PC-9 (cell line): Measurements from ENCODE around the gene MCUR1. TPM values are rescaled to one million over a fixed set of nuclear protein-coding genes. Genes with fewer than 3 reads are reported as not detected.

Experiments
- BruUV-seq: library from RNA; stranded (reverse); fragments of 400-500 nt; replicated peaks from 2 replicates; lab custom pipeline; 2021; lab: Mats Ljungman, UMichigan
- CTCF ChIA-PET: fragments of 300-600 bp; sonication (Branson Sonifier 250); formaldehyde crosslinking; loops from one replicate; lab custom pipeline; 2022; ENCODE audit warnings: antibody characterized with exemption; lab: Charles Lee
- POLR2A ChIA-PET: fragments of 300-600 bp; sonication (Branson Sonifier 250); formaldehyde crosslinking; loops from one replicate; lab custom pipeline; 2022; ENCODE audit warnings: antibody characterized with exemption; ENCODE audit not compliant: unreplicated experiment; lab: Charles Lee
- DNase-seq, 2 experiments: peaks; one replicate each; pipeline versions ENCODE4 v3.0.0 to v3.0.0-alpha.2; 2015 to 2022; ENCODE audit warnings: mixed read lengths in 1 of 2
- H2AFZ ChIP-seq: fragments of 200-600 bp; sonication (generic); 2 replicates; pipeline ENCODE4 v1.8.1; 2017; ENCODE audit warnings: antibody characterized with exemption
- H3F3A ChIP-seq: fragments of 200-600 bp; sonication (generic); 2 replicates; pipeline ENCODE4 v1.8.1; 2017; ENCODE audit warnings: antibody characterized with exemption, mild to moderate bottlenecking, low read depth; ENCODE audit not compliant: insufficient read depth
- H3K27ac ChIP-seq: fragments of 200-600 bp; sonication (generic); 2 replicates; pipeline ENCODE4 v1.6.1; 2016; ENCODE audit warnings: mixed run types
- H3K27me3 ChIP-seq: fragments of 200-600 bp; sonication (generic); 2 replicates; pipeline ENCODE4 v1.6.1; 2016; ENCODE audit warnings: low read depth, mixed run types; ENCODE audit not compliant: insufficient read depth
- H3K36me3 ChIP-seq: fragments of 200-600 bp; sonication (generic); 2 replicates; pipeline ENCODE4 v1.6.1; 2016; ENCODE audit warnings: low read depth, mixed run types
- H3K4me1 ChIP-seq: fragments of 200-600 bp; sonication (generic); replicated peaks from 2 replicates; pipeline ENCODE4 v1.6.1; 2016; ENCODE audit warnings: mixed run types; ENCODE audit not compliant: insufficient read depth
- H3K4me2 ChIP-seq: fragments of 200-600 bp; sonication (generic); 2 replicates; pipeline ENCODE4 v1.6.1; 2017; ENCODE audit warnings: mixed run types
- H3K4me3 ChIP-seq: fragments of 200-600 bp; sonication (generic); 2 replicates; pipeline ENCODE4 v1.6.1; 2016; ENCODE audit warnings: mixed run types
- H3K79me2 ChIP-seq: fragments of 200-600 bp; sonication (generic); 2 replicates; pipeline ENCODE4 v1.6.1; 2017; ENCODE audit warnings: low read depth, mixed run types
- H3K9me2 ChIP-seq: fragments of 200-600 bp; sonication (generic); 2 replicates; pipeline ENCODE4 v1.8.1; 2017; ENCODE audit warnings: mild to moderate bottlenecking; ENCODE audit not compliant: insufficient read depth
- H3K9me3 ChIP-seq: fragments of 200-600 bp; sonication (generic); 2 replicates; pipeline ENCODE4 v1.8.1; 2016; ENCODE audit warnings: low read depth; ENCODE audit not compliant: insufficient read depth
- H4K20me1 ChIP-seq: fragments of 200-600 bp; sonication (generic); 2 replicates; pipeline ENCODE4 v1.8.1; 2017; ENCODE audit not compliant: insufficient read depth
- EZH2 ChIP-seq: fragments of 200-600 bp; sonication (generic); IDR thresholded peaks from 2 replicates; pipeline ENCODE4 v1.8.0; 2017; ENCODE audit warnings: antibody characterized with exemption, low read depth
- intact Hi-C: fragments of 100-400 bp; cut with micrococcal nuclease; formaldehyde crosslinking; loops from one replicate; pipeline ENCODE4 v1.10.0; 2022; ENCODE audit not compliant: unreplicated experiment
- total RNA-seq: library from RNA; stranded (reverse); gene quantifications from 2 replicates; pipeline ENCODE4 v1.2.3, GENCODE V29; 2021
- TF ChIP-seq, protein P1 (sequence below): fragments of 200-600 bp; sonication (generic); conservative IDR thresholded peaks from 2 replicates; pipeline ENCODE4 v1.6.1; 2017; ENCODE audit warnings: mixed run types, antibody characterized with exemption, mild to moderate bottlenecking, moderate library complexity

Gene MCUR1
- total RNA-seq, 1 experiment from 2014 or later: 45.9 TPM

DNA sequence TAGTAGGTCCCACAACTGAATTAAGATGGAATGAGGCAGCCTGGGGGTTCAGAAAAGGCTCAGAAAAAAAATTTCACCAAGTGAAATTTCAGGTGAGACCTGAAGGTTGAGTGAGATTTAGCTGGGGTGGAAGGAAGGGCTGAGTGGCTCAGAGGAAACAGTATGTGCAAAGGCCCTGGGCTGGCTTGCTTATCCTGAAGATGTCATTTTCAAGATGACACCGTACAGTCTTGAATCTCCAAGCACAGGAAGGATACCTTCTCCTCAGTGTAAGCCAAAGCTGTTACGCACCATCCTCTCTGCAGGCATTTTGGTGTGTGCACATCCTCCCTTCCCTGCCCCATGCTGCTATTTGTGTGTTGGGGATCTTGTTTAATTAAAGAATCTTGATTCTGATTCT is 59.7 kb downstream of the MCUR1 start:
- ChIA-PET CTCF (no interaction called here), POLR2A (no interaction called here)
- no peak for TF ChIP-seq EZH2
- TF ChIP-seq, protein P1, sequence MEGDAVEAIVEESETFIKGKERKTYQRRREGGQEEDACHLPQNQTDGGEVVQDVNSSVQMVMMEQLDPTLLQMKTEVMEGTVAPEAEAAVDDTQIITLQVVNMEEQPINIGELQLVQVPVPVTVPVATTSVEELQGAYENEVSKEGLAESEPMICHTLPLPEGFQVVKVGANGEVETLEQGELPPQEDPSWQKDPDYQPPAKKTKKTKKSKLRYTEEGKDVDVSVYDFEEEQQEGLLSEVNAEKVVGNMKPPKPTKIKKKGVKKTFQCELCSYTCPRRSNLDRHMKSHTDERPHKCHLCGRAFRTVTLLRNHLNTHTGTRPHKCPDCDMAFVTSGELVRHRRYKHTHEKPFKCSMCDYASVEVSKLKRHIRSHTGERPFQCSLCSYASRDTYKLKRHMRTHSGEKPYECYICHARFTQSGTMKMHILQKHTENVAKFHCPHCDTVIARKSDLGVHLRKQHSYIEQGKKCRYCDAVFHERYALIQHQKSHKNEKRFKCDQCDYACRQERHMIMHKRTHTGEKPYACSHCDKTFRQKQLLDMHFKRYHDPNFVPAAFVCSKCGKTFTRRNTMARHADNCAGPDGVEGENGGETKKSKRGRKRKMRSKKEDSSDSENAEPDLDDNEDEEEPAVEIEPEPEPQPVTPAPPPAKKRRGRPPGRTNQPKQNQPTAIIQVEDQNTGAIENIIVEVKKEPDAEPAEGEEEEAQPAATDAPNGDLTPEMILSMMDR: no peak
- Histone ChIP-seq H4K20me1 (no peaks in the 10 kb centered on the region), H3F3A (no peaks in the 10 kb centered on the region), H3K36me3 (no peaks in the 10 kb centered on the region), H3K4me1 (peaks cover 5% of the 10 kb centered on the region; the same call in 1 of the 2 replicates), H3K27ac (no peak overlapping the region), H3K9me2 (no peaks in the 10 kb centered on the region), H3K4me3 (no peak overlapping the region), H3K4me2 (no peak overlapping the region), H3K79me2 (no peaks in the 10 kb centered on the region), H3K27me3 (no peaks in the 10 kb centered on the region), H3K9me3 (no peaks in the 10 kb centered on the region), H2AFZ (no peak overlapping the region)
- DNase-seq: no peak
- intact Hi-C loops: no loop called here
- no TSS peak for BruUV-seq

DNA sequence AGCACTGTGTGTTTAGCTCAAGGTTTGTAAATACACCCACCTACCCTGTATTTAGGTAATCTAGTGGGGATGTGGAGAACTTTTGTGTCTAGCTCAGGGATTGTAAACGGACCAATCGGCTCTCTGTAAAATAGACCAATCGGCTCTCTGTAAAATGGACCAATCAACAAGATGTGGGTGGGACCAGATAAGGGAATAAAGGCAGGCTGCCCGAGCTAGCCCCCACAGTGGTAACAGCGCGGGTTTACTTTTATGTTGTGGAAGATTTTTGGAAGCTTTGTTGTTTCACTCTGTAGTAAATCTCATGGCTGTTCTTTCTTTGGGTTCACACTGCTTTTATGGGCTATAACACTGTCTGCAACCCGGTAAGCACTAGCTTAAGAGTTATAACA is 70.6 kb downstream of the MCUR1 start:
- Histone ChIP-seq H3K36me3 (no peaks in the 10 kb centered on the region), H4K20me1 (no peaks in the 10 kb centered on the region), H2AFZ (no peak overlapping the region), H3K4me1 (no peaks in the 10 kb centered on the region), H3K9me3 (no peaks in the 10 kb centered on the region), H3F3A (no peaks in the 10 kb centered on the region), H3K4me3 (no peak overlapping the region), H3K4me2 (no peak overlapping the region), H3K9me2 (no peaks in the 10 kb centered on the region), H3K27ac (no peak overlapping the region), H3K27me3 (no peaks in the 10 kb centered on the region), H3K79me2 (no peaks in the 10 kb centered on the region)
- intact Hi-C loops: no loop called here
- DNase-seq: no peak
- ChIA-PET POLR2A (no interaction called here), CTCF (no interaction called here)
- no TSS peak for BruUV-seq
- TF ChIP-seq, protein P1: no peak
- TF ChIP-seq EZH2: no peak

DNA sequence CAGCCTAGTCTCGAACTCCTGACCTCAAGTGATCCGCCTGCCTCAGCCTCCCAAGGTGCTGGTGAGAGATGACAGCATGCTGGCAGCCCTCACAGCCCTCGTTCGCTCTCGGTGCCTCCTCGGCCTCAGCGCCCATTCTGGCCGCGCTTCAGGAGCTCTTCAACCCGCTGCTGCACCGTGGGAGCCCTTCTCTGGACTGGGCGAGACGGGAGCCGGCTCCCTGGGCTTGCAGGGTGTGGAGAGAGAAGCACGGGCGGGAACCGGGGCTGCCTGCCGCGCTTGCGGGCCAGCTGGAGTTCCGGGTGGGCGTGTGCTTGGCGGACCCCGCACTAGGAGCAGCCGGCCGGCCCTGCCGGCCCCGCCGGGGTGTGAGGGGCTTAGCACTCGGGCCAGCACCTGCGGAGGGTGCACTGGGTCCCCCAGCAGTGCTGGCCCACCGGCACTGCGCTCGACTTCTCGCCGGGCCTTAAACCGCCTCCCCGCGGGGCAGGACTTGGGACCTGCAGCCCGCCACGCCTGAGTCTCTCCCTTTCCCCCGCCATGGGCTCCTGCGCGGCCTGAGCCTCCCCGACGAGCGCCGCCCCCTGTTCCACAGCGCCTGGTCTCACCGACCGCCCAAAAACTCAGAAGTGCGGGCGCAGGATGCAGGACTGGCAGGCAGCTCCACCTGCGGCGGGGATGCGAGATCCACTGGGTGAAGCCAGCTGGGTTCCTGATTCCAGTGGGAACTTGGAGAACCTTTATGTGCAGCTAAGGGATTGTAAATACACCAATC is 71.2 kb downstream of the MCUR1 start:
- no peak for DNase-seq
- Histone ChIP-seq H2AFZ (no peak overlapping the region), H3K9me3 (no peaks in the 10 kb centered on the region), H3K27ac (no peak overlapping the region), H3K4me3 (no peak overlapping the region), H3K9me2 (no peaks in the 10 kb centered on the region), H3K4me1 (no peaks in the 10 kb centered on the region), H3K27me3 (no peaks in the 10 kb centered on the region), H4K20me1 (no peaks in the 10 kb centered on the region), H3K79me2 (no peaks in the 10 kb centered on the region), H3K36me3 (no peaks in the 10 kb centered on the region), H3F3A (no peaks in the 10 kb centered on the region), H3K4me2 (no peak overlapping the region)
- ChIA-PET POLR2A (no interaction called here), CTCF (no interaction called here)
- TF ChIP-seq, protein P1: no peak
- no peak for TF ChIP-seq EZH2
- no TSS peak for BruUV-seq
- intact Hi-C loops: no loop called here
